T-helper 17 cell (primary cell): ENCODE data around the gene ZMIZ2. TPM values are rescaled to one million over a fixed set of nuclear protein-coding genes. Genes with fewer than 3 reads are reported as not detected.
A peak's percentile ranks its signal among the peaks of the same experiment; 100 is the strongest.
"Not testable (repeated sequence)": the region's sequence is repeated elsewhere in the genome, so short reads cannot be mapped to it uniquely, and the experiment has no call there.

Source experiments
- ATAC-seq: fragments of 150-1000 bp; cut with Tn5 transposase; 2 replicates; pipeline ENCODE4 v1.10.0; 2021; ENCODE audit warnings: mild to moderate bottlenecking, moderate library complexity
- DNase-seq, 3 donors: peaks; one replicate each; pipeline versions ENCODE4 v3.0.0 to v3.0.0-alpha.2; 2020 to 2021
- H3K9me3 ChIP-seq: one replicate; pipeline ENCODE4 v1.7.0; 2013; ENCODE audit warnings: low read length, mild to moderate bottlenecking; ENCODE audit not compliant: control insufficient read depth, poor library complexity, severe bottlenecking
- H3K27ac Mint-ChIP-seq: one replicate; pipeline ENCODE4 v1.8.0; 2022; ENCODE audit warnings: mild to moderate bottlenecking, moderate library complexity, mixed read lengths
- H3K27me3 Mint-ChIP-seq: one replicate; pipeline ENCODE4 v1.8.0; 2022; ENCODE audit warnings: mixed read lengths
- H3K36me3 Mint-ChIP-seq: one replicate; pipeline ENCODE4 v1.8.0; 2022; ENCODE audit warnings: low read depth, mixed read lengths
- H3K4me1 Mint-ChIP-seq: one replicate; pipeline ENCODE4 v1.8.0; 2022; ENCODE audit warnings: mild to moderate bottlenecking, mixed read lengths
- H3K4me3 Mint-ChIP-seq: one replicate; pipeline ENCODE4 v1.8.0; 2022; ENCODE audit warnings: mild to moderate bottlenecking, moderate library complexity, mixed read lengths
- total RNA-seq, 4 donors: library from RNA in 2 of 4; stranded (reverse) in 2 of 4; gene quantifications; one replicate each; pipeline ENCODE4 v1.2.3 and lab custom pipeline; 2022 to 2026

The ZMIZ2 gene, protein sequence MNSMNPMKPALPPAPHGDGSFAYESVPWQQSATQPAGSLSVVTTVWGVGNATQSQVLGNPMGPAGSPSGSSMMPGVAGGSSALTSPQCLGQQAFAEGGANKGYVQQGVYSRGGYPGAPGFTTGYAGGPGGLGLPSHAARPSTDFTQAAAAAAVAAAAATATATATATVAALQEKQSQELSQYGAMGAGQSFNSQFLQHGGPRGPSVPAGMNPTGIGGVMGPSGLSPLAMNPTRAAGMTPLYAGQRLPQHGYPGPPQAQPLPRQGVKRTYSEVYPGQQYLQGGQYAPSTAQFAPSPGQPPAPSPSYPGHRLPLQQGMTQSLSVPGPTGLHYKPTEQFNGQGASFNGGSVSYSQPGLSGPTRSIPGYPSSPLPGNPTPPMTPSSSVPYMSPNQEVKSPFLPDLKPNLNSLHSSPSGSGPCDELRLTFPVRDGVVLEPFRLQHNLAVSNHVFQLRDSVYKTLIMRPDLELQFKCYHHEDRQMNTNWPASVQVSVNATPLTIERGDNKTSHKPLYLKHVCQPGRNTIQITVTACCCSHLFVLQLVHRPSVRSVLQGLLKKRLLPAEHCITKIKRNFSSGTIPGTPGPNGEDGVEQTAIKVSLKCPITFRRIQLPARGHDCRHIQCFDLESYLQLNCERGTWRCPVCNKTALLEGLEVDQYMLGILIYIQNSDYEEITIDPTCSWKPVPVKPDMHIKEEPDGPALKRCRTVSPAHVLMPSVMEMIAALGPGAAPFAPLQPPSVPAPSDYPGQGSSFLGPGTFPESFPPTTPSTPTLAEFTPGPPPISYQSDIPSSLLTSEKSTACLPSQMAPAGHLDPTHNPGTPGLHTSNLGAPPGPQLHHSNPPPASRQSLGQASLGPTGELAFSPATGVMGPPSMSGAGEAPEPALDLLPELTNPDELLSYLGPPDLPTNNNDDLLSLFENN
- total RNA-seq (100 to 1,000 TPM; 117 to 171 TPM), total RNA-seq (lab: John Stamatoyannopoulos, UW) (45.4 to 81.9 reads per million in 2 donors)

GRCh38 chr7:44748045-44748947 lies at the start of gene ZMIZ2:
ZMIZ2 (plus strand) TSS chr7:44748847; CDS start chr7:44756250, 7,403 bp downstream.
- H3K4me1 Mint-ChIP-seq, result peaks cover 34% of the 10 kb centered on the region
- no peaks in the 10 kb centered on the region for H3K36me3 Mint-ChIP-seq
- H3K4me3 Mint-ChIP-seq, result peak within 1 kb of the TSS; percentile 97
- H3K9me3 ChIP-seq, result no peaks in the 10 kb centered on the region
- ATAC-seq, result peak; percentile 78
- H3K27ac Mint-ChIP-seq, result peak within 1 kb of the TSS; percentile 97
- DNase-seq, result peak; percentile 88 to 93 (median 93)
- H3K27me3 Mint-ChIP-seq, result no peaks in the 10 kb centered on the region

GRCh38 chr7:44699598-44699997 lies 49.0 kb upstream of the ZMIZ2 start:
- not testable (repeated sequence) for ATAC-seq, H3K4me1 Mint-ChIP-seq, H3K36me3 Mint-ChIP-seq, DNase-seq, H3K27me3 Mint-ChIP-seq, H3K9me3 ChIP-seq, H3K4me3 Mint-ChIP-seq
- H3K27ac Mint-ChIP-seq, result peak overlapping the region; percentile 82

- Mint-ChIP-seq H3K4me1 (peaks cover 2% of the 10 kb centered on the region), H3K27me3 (no peaks in the 10 kb centered on the region)
These were observed 48.3 kb upstream of the ZMIZ2 start for GRCh38 chr7:44700322-44700721.

GRCh38 chr7:44703391-44703790 lies 45.3 kb upstream of the ZMIZ2 start:
- H3K9me3 ChIP-seq, result not testable (repeated sequence)

More at GRCh38 chr7:44700322-44700721, 48.3 kb upstream of the ZMIZ2 start:
- no peaks in the 10 kb centered on the region for H3K9me3 ChIP-seq
- Mint-ChIP-seq H3K36me3 (peaks cover 8% of the 10 kb centered on the region), H3K4me3 (no peak overlapping the region), H3K27ac (peak overlapping the region; percentile 82)
- DNase-seq (no peak), ATAC-seq (no peak)

GRCh38 chr7:44703921-44704320 lies 44.7 kb upstream of the ZMIZ2 start:
- no peak for DNase-seq
- H3K4me1 Mint-ChIP-seq, result peaks cover 2% of the 10 kb centered on the region
- H3K27ac Mint-ChIP-seq, result no peak overlapping the region
- H3K4me3 Mint-ChIP-seq, result no peak overlapping the region
- no peak for ATAC-seq
- no peaks in the 10 kb centered on the region for H3K9me3 ChIP-seq
- H3K36me3 Mint-ChIP-seq, result peaks cover 7% of the 10 kb centered on the region
- no peaks in the 10 kb centered on the region for H3K27me3 Mint-ChIP-seq

More at GRCh38 chr7:44703391-44703790, 45.3 kb upstream of the ZMIZ2 start:
- H3K27me3 Mint-ChIP-seq, H3K27ac Mint-ChIP-seq, H3K36me3 Mint-ChIP-seq, H3K4me1 Mint-ChIP-seq, H3K4me3 Mint-ChIP-seq, ATAC-seq, DNase-seq: not testable (repeated sequence)

- H3K4me1 Mint-ChIP-seq, result peaks cover 3% of the 10 kb centered on the region
- no peaks in the 10 kb centered on the region for H3K9me3 ChIP-seq
- no peaks in the 10 kb centered on the region for H3K27me3 Mint-ChIP-seq
- DNase-seq (no peak), ATAC-seq (no peak)
- H3K27ac Mint-ChIP-seq, result peak overlapping the region; percentile 37
- H3K36me3 Mint-ChIP-seq, result peaks cover 5% of the 10 kb centered on the region
- H3K4me3 Mint-ChIP-seq, result no peak overlapping the region
These were observed 43.2 kb upstream of the ZMIZ2 start for GRCh38 chr7:44705434-44705833.

GRCh38 chr7:44706788-44707557 lies 41.7 kb upstream of the ZMIZ2 start:
- ATAC-seq (no peak), DNase-seq (no peak)
- no peak overlapping the region for H3K27ac Mint-ChIP-seq
- no peak overlapping the region for H3K4me3 Mint-ChIP-seq
- H3K27me3 Mint-ChIP-seq, result no peaks in the 10 kb centered on the region
- peaks cover 6% of the 10 kb centered on the region for H3K4me1 Mint-ChIP-seq
- peaks cover 2% of the 10 kb centered on the region for H3K36me3 Mint-ChIP-seq
- no peaks in the 10 kb centered on the region for H3K9me3 ChIP-seq

DNA sequence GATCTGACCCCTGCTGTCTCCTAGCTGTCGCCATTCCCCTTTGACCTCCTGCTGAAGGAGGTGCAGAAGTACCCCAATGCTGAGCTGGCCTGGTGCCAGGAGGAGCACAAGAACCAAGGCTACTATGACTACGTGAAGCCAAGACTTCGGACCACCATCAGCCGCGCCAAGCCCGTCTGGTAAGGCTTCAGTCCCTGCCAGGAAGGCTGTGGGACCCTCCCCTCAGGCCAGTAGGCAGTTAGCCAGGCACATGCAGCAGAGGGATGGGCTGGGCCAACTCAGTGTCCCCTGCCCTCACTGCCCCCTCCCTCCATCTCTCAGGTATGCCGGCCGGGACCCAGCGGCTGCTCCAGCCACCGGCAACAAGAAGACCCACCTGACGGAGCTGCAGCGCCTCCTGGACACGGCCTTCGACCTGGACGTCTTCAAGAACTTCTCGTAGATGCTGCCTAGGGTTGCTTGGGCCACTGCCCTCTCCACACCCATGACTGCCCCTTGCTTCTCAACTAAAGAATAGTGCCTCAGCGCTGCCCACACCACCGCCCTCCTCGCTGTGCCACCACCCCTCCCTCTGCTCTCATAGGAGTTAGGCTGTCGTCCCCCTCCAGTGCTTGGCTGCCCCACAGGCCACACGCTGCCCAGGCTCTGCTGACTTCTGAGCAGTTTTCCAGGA lies 41.0 kb upstream of the ZMIZ2 start:
- no peak overlapping the region for H3K27ac Mint-ChIP-seq
- peaks cover 2% of the 10 kb centered on the region for H3K36me3 Mint-ChIP-seq
- H3K4me1 Mint-ChIP-seq, result peaks cover 11% of the 10 kb centered on the region
- H3K9me3 ChIP-seq, result no peaks in the 10 kb centered on the region
- ATAC-seq (no peak), DNase-seq (no peak)
- no peaks in the 10 kb centered on the region for H3K27me3 Mint-ChIP-seq
- H3K4me3 Mint-ChIP-seq, result no peak overlapping the region

GRCh38 chr7:44709011-44709915 lies 39.4 kb upstream of the ZMIZ2 start:
- no peaks in the 10 kb centered on the region for H3K9me3 ChIP-seq
- Mint-ChIP-seq H3K4me1 (peaks cover 14% of the 10 kb centered on the region), H3K4me3 (no peak overlapping the region), H3K36me3 (peaks cover 2% of the 10 kb centered on the region), H3K27ac (peak overlapping the region; percentile 45), H3K27me3 (no peaks in the 10 kb centered on the region)
- ATAC-seq (no peak), DNase-seq (no peak)

DNA sequence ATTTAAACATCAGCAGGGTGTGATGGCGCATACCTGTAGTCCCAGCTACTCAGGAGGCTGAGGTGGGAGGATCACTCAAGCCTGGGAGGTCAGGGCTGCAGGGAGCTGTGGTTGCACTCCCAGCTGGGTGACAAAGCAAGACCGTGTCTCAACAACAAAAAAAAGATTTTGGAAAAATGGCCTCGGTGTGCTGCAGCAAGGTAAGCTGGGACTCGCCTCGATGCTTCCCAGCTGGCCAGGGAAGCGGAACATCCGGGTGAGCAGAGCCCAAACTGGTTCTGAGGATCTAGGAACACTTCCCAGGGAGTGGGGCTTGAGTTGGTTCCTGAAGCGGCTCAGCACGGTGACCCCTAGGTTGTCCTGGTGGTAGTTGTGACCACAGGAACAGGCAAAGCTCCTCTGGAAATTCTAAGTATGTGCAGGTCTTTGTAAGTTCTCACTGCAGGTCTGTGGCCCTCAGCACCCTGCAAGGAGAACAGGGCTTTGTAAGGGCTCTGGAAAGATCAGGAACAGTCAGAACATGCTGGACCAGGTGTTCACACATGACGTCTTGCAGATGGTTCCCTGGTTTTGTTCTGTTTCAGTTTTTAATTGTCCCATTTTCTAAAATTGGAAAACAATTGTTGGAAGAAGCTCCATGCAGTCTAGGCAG lies 38.6 kb upstream of the ZMIZ2 start:
- ATAC-seq, result no peak
- H3K27ac Mint-ChIP-seq, result peak overlapping the region; percentile 95

More for the DNA sequence above, 38.6 kb upstream of the ZMIZ2 start:
- Mint-ChIP-seq H3K36me3 (peaks cover 2% of the 10 kb centered on the region), H3K4me1 (peaks cover 14% of the 10 kb centered on the region), H3K4me3 (no peak overlapping the region), H3K27me3 (no peaks in the 10 kb centered on the region)
- no peak for DNase-seq
- no peaks in the 10 kb centered on the region for H3K9me3 ChIP-seq
